Panc1 (cell line): Measurements from ENCODE around the gene RAB3IL1. TPM values are rescaled to one million over a fixed set of nuclear protein-coding genes. Genes with fewer than 3 reads are reported as not detected.

ENCODE experiments used
- ATAC-seq: fragments of 200-7000 bp; cut with Tn5 transposase; 2 replicates; pipeline ENCODE4 v1.9.1; 2020; ENCODE audit warnings: mild to moderate bottlenecking, moderate library complexity
- BruUV-seq: library from RNA; stranded (reverse); fragments of 400-500 nt; replicated peaks from 2 replicates; lab custom pipeline; 2021; lab: Mats Ljungman, UMichigan
- CTCF ChIA-PET: fragments of 300-600 bp; sonication (Branson Sonifier 250); formaldehyde crosslinking; loops from one replicate; lab custom pipeline; 2022; ENCODE audit warnings: antibody characterized with exemption; lab: Charles Lee
- POLR2A ChIA-PET: fragments of 300-600 bp; sonication (Branson Sonifier 250); formaldehyde crosslinking; loops from one replicate; lab custom pipeline; 2022; ENCODE audit warnings: antibody characterized with exemption; lab: Charles Lee
- DNase-seq: peaks from one replicate; pipeline ENCODE4 v3.0.0-alpha.2; 2010; ENCODE audit warnings: low read depth, low spot score
- H3K27ac ChIP-seq: 2 replicates; pipeline ENCODE4 v1.5.1; 2011; ENCODE audit warnings: mild to moderate bottlenecking, low read length, inconsistent platforms
- H3K27me3 ChIP-seq: fragments of 200-500 bp; sonication (Bioruptor generic); 2 replicates; pipeline ENCODE4 v1.6.0; 2014; ENCODE audit warnings: low read length, inconsistent platforms; ENCODE audit not compliant: control insufficient read depth, insufficient read depth
- H3K36me3 ChIP-seq: fragments of 200-500 bp; sonication (Bioruptor generic); 2 replicates; pipeline ENCODE4 v1.5.1; 2014; ENCODE audit warnings: inconsistent platforms, mild to moderate bottlenecking, low read length, moderate library complexity; ENCODE audit not compliant: control insufficient read depth, insufficient read depth
- H3K4me1 ChIP-seq: 2 replicates; pipeline ENCODE4 v1.5.1; 2011; ENCODE audit warnings: inconsistent platforms, mild to moderate bottlenecking, low read length, moderate library complexity; ENCODE audit not compliant: control insufficient read depth, insufficient read depth
- H3K4me3 ChIP-seq, 2 experiments: 2 replicates each; pipeline ENCODE4 v1.5.1; 2011 to 2012; ENCODE audit warnings: low read depth in 2 of 2, low read length in 2 of 2, mild to moderate bottlenecking in 2 of 2, inconsistent platforms in 1 of 2, moderate library complexity in 1 of 2
- H3K9me3 ChIP-seq: fragments of 200-500 bp; sonication (Bioruptor generic); 2 replicates; pipeline ENCODE4 v1.5.1; 2014; ENCODE audit warnings: low read depth, mild to moderate bottlenecking, inconsistent platforms, low read length, moderate library complexity; ENCODE audit not compliant: control insufficient read depth, insufficient read depth
- POLR2AphosphoS5 ChIP-seq: IDR thresholded peaks from 2 replicates; pipeline ENCODE4 v1.6.1; 2012; ENCODE audit warnings: mild to moderate bottlenecking, low read depth, low read length, moderate library complexity
- SIN3A ChIP-seq: IDR thresholded peaks from 2 replicates; pipeline ENCODE4 v1.6.1; 2012; ENCODE audit warnings: low read depth, mild to moderate bottlenecking, low read length, moderate library complexity, borderline replicate concordance; ENCODE audit not compliant: insufficient read depth
- TCF7L2 ChIP-seq: IDR thresholded peaks from 2 replicates; pipeline ENCODE4 v1.6.1; 2011; ENCODE audit warnings: mild to moderate bottlenecking, low read depth, low read length, inconsistent platforms
- in situ Hi-C: cut with HindIII; loops from 2 replicates; pipeline ENCODE4 v1.10.0; 2016; ENCODE audit warnings: low sequenced_read_pairs, low pct_unique_long_range_greater_than_20kb
- intact Hi-C: fragments of 100-400 bp; cut with micrococcal nuclease; formaldehyde crosslinking; loops from one replicate; pipeline ENCODE4 v1.10.0; 2022; ENCODE audit not compliant: unreplicated experiment
- total RNA-seq: library from RNA; stranded (reverse); gene quantifications from one replicate; pipeline ENCODE4 v1.2.1, GENCODE V29; 2021; ENCODE audit not compliant: unreplicated experiment
- TF ChIP-seq, protein P1 (sequence below), 2 experiments: IDR thresholded peaks; 2 replicates each; pipeline ENCODE4 v1.6.1; 2011 to 2012; ENCODE audit warnings: low read depth in 2 of 2, control low read depth in 1 of 2, low read length in 1 of 2, mild to moderate bottlenecking in 1 of 2, moderate library complexity in 1 of 2; ENCODE audit not compliant: insufficient read depth in 1 of 2
- TF ChIP-seq, protein P2 (sequence below): fragments of 450-650 bp; IDR thresholded peaks from 2 replicates; pipeline ENCODE4 v1.5.1; 2017; ENCODE audit warnings: mild to moderate bottlenecking

The RAB3IL1 gene
- total RNA-seq, 1 experiment from 2014 or later: 8.9 TPM

DNA sequence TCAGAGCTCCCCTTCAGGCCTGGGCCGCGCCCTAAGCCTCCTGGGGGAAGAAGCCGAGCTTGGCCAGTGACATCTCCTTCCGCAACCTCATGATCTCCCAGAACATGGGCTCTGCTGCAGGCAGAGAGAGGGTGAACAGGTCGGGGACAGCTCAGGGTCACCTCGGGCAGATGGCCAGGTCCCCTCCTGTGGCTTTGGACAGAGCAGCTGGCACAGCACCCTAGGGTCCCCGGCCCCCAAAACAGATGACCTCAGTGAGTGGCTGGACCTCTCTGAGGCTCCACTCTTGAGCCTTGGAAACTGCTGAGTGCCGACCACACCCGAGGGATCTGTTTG is 19.2 kb downstream of the RAB3IL1 start:
- ChIA-PET CTCF (interaction anchor here (0.7 to 5.0 kb wide), 9 partner anchors 10 to 214 kb away, joined by 3 to 72 read pairs (median 4); no protein-coding TSS in a partner anchor), POLR2A (no interaction called here)
- H3K4me1 ChIP-seq: no peaks in the 10 kb centered on the region
- no TSS peak for BruUV-seq
- no peak overlapping the region for H3K27ac ChIP-seq
- intact Hi-C loops: loop anchor here (2.0 kb wide), 1 partner anchor 211 kb away; no protein-coding TSS in a partner anchor
- no peaks in the 10 kb centered on the region for H3K27me3 ChIP-seq
- ATAC-seq (no peak; the same call in 1 of the 2 replicates), DNase-seq (no peak)
- TF ChIP-seq POLR2AphosphoS5 (no peak), SIN3A (no peak), TCF7L2 (no peak)
- TF ChIP-seq, protein P1, sequence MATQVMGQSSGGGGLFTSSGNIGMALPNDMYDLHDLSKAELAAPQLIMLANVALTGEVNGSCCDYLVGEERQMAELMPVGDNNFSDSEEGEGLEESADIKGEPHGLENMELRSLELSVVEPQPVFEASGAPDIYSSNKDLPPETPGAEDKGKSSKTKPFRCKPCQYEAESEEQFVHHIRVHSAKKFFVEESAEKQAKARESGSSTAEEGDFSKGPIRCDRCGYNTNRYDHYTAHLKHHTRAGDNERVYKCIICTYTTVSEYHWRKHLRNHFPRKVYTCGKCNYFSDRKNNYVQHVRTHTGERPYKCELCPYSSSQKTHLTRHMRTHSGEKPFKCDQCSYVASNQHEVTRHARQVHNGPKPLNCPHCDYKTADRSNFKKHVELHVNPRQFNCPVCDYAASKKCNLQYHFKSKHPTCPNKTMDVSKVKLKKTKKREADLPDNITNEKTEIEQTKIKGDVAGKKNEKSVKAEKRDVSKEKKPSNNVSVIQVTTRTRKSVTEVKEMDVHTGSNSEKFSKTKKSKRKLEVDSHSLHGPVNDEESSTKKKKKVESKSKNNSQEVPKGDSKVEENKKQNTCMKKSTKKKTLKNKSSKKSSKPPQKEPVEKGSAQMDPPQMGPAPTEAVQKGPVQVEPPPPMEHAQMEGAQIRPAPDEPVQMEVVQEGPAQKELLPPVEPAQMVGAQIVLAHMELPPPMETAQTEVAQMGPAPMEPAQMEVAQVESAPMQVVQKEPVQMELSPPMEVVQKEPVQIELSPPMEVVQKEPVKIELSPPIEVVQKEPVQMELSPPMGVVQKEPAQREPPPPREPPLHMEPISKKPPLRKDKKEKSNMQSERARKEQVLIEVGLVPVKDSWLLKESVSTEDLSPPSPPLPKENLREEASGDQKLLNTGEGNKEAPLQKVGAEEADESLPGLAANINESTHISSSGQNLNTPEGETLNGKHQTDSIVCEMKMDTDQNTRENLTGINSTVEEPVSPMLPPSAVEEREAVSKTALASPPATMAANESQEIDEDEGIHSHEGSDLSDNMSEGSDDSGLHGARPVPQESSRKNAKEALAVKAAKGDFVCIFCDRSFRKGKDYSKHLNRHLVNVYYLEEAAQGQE (IDR thresholded peaks at IDR 0.05; ENCODE audit: insufficient read depth in 1 of 2, low read depth in 2 of 2, low read length in 1 of 2): no peak
- TF ChIP-seq, protein P2, sequence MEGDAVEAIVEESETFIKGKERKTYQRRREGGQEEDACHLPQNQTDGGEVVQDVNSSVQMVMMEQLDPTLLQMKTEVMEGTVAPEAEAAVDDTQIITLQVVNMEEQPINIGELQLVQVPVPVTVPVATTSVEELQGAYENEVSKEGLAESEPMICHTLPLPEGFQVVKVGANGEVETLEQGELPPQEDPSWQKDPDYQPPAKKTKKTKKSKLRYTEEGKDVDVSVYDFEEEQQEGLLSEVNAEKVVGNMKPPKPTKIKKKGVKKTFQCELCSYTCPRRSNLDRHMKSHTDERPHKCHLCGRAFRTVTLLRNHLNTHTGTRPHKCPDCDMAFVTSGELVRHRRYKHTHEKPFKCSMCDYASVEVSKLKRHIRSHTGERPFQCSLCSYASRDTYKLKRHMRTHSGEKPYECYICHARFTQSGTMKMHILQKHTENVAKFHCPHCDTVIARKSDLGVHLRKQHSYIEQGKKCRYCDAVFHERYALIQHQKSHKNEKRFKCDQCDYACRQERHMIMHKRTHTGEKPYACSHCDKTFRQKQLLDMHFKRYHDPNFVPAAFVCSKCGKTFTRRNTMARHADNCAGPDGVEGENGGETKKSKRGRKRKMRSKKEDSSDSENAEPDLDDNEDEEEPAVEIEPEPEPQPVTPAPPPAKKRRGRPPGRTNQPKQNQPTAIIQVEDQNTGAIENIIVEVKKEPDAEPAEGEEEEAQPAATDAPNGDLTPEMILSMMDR: no peak
- in situ Hi-C loops: no loop called here
- no peak overlapping the region for H3K4me3 ChIP-seq
- no peaks in the 10 kb centered on the region for H3K36me3 ChIP-seq
- H3K9me3 ChIP-seq: no peaks in the 10 kb centered on the region

DNA sequence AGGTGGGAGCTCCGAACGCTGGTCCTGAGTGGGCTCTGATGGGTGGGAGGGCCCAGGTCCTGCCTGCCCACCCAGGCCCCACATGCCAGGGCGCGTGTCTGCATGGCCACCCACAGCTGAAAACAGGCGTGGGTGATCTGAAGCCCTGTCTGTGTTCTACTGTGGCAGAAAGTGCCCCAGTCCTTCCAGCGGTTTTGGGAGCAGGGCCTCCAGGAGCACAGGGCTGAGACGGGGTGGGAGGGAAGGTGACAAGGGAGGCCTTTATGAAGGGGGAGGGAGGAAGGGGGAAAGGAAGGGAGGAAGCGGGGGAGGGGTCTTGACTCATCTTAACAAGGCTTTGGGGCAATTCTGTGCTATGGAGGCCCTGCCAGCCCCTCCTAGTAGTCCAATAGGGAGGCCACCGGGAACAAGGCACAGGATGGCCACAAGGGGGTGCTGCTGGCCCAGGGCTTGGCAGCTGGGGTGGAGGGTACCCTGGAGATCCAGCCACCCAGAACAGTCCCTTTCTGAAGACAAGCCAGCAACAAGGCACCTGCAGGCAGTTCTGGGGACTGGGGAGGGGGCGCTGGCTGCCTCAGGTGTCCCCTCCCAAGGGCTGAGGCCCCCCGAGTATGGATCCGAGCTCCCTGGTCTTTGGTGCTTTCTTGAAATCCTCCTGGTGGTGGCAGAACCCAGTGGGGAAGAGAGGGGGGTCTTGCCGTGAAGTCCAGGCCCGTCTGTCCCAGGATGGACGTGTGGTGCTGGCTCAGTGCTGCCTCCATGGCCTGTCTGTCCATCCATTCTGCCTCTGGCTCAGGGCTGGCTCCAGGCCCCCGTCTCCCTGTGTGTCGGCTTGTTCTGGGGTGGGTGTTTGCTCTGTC is 19.7 kb downstream of the RAB3IL1 start:
- BruUV-seq: no TSS peak
- CTCF ChIA-PET: interaction anchor here (0.5 to 5.0 kb wide), 11 partner anchors 10 to 215 kb away, joined by 3 to 72 read pairs (median 4); no protein-coding TSS in a partner anchor
- in situ Hi-C loops: no loop called here

More for the DNA sequence above, 19.7 kb downstream of the RAB3IL1 start:
- Histone ChIP-seq H3K36me3 (no peaks in the 10 kb centered on the region), H3K27ac (no peak overlapping the region), H3K9me3 (no peaks in the 10 kb centered on the region), H3K4me3 (no peak overlapping the region), H3K4me1 (no peaks in the 10 kb centered on the region), H3K27me3 (no peaks in the 10 kb centered on the region)
- ATAC-seq (peak; percentile 82), DNase-seq (peak; percentile 30)
- intact Hi-C loops: loop anchor here (2.0 kb wide), 3 partner anchors 49 to 211 kb away; no protein-coding TSS in a partner anchor
- POLR2A ChIA-PET: no interaction called here
- TF ChIP-seq, protein P2: peak; percentile 96
- TF ChIP-seq SIN3A: no peak
- TF ChIP-seq, protein P1 (IDR thresholded peaks at IDR 0.05; ENCODE audit: insufficient read depth in 1 of 2, low read depth in 2 of 2, low read length in 1 of 2): no peak
